ENCODE measurements around the gene SH2B3. TPM values are rescaled to one million over a fixed set of nuclear protein-coding genes. Genes with fewer than 3 reads are reported as not detected.
A peak's percentile ranks its signal among the peaks of the same experiment; 100 is the strongest.
"Not testable (repeated sequence)": the region's sequence is repeated elsewhere in the genome, so short reads cannot be mapped to it uniquely, and the experiment has no call there.

Gene SH2B3
- total RNA-seq, 1 donor from 2014 or later, result 36.4 TPM

DNA sequence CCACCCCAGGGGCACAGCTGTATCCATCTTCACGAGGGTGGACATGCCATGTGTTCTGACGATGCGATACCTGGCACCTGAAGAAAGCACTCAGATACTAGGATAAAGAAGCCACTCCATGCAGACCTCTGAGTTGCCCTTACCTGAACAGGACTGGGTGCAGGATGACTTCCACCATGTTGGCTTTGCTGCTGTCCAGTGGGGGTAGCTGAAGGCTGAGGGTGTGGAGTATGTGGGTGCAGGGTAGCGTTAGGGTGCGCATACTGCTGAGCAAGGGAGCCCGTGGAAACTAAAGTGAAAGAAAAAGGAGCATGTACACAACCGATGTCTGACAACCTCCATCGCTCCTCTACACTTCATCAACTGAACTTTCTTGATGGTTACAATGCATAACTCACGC lies 51.3 kb downstream of the SH2B3 start:
- Mint-ChIP-seq H3K9me3 (ENCODE audit: unreplicated experiment) (no peaks in the 10 kb centered on the region), H3K27me3 (ENCODE audit: unreplicated experiment) (no peaks in the 10 kb centered on the region), H3K4me3 (ENCODE audit: unreplicated experiment) (no peak overlapping the region), H3K27ac (ENCODE audit: unreplicated experiment) (no peak overlapping the region), H3K4me1 (ENCODE audit: unreplicated experiment) (peaks cover 36% of the 10 kb centered on the region), H3K36me3 (ENCODE audit: unreplicated experiment) (peaks cover 34% of the 10 kb centered on the region)
- DNase-seq (ENCODE audit: extremely low spot score, unreplicated experiment), result peak; percentile 51
- TF ChIP-seq CTCF (IDR thresholded peaks at IDR 0.05), result no peak

DNA sequence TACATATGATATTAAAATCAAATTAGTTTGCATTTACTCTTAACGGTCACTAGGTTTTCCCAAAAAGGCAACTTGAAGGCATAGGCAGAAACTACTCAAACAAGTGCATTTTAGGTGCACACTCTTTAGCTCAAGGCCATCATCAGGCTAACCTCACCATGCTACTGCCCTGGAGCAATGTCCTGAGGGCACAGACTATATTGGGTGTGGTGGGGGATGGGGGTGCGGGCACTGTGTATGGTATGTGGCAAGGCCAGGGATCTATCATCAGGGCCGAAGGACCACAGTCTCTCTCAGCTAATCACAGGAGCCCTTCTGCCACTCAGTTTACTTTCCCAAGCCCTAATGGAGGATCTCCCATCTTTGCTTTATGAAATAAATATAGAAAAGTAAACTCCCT lies 51.9 kb downstream of the SH2B3 start:
- H3K36me3 Mint-ChIP-seq (ENCODE audit: unreplicated experiment), result peaks cover 34% of the 10 kb centered on the region
- peak; percentile 60 for DNase-seq (ENCODE audit: extremely low spot score, unreplicated experiment)
- H3K9me3 Mint-ChIP-seq (ENCODE audit: unreplicated experiment), result no peaks in the 10 kb centered on the region
- peaks cover 41% of the 10 kb centered on the region for H3K4me1 Mint-ChIP-seq (ENCODE audit: unreplicated experiment)
- no peak for TF ChIP-seq CTCF (IDR thresholded peaks at IDR 0.05)
- H3K27ac Mint-ChIP-seq (ENCODE audit: unreplicated experiment), result peak overlapping the region; percentile 54
- H3K4me3 Mint-ChIP-seq (ENCODE audit: unreplicated experiment), result no peak overlapping the region
- no peaks in the 10 kb centered on the region for H3K27me3 Mint-ChIP-seq (ENCODE audit: unreplicated experiment)

DNA sequence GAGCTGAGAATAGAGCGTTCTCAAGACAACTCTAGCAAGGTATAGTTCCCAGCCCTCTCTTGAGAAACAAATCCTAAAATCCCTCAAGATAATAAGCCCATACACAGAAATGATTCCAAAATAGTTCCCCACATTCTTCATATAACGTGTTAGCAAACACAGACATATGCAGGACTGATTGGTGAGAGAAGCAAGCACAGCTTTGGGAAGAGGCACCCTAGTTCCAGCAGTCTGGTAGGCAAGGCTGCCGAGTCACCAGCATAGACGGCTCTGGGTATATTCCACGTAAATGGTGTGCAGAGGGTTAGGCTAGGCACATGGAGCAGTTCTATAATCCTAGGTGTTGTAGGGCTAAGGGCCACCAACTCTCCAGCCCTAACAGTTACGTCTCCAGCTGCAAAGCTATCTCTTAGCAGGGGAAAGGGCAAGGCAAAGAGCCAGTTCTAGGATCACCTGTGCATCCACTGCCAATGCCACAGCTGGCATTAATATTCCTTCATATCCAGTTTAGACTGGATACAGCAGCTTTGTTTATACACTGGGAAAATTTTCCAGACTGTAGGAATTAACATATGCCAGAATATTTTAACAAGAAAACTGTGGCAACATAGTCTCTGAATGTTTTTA lies 52.9 kb downstream of the SH2B3 start:
- H3K36me3 Mint-ChIP-seq (ENCODE audit: unreplicated experiment), result peaks cover 36% of the 10 kb centered on the region
- peak overlapping the region; percentile 54 for H3K27ac Mint-ChIP-seq (ENCODE audit: unreplicated experiment)
- no peaks in the 10 kb centered on the region for H3K27me3 Mint-ChIP-seq (ENCODE audit: unreplicated experiment)
- DNase-seq (ENCODE audit: extremely low spot score, unreplicated experiment), result peak; percentile 53
- peaks cover 42% of the 10 kb centered on the region for H3K4me1 Mint-ChIP-seq (ENCODE audit: unreplicated experiment)
- TF ChIP-seq CTCF (IDR thresholded peaks at IDR 0.05), result no peak
- H3K4me3 Mint-ChIP-seq (ENCODE audit: unreplicated experiment), result no peak overlapping the region
- no peaks in the 10 kb centered on the region for H3K9me3 Mint-ChIP-seq (ENCODE audit: unreplicated experiment)

- H3K4me3 Mint-ChIP-seq (ENCODE audit: unreplicated experiment); H3K9me3 Mint-ChIP-seq (ENCODE audit: unreplicated experiment); H3K27ac Mint-ChIP-seq (ENCODE audit: unreplicated experiment); H3K27me3 Mint-ChIP-seq (ENCODE audit: unreplicated experiment): not testable (repeated sequence)
- Mint-ChIP-seq H3K4me1 (ENCODE audit: unreplicated experiment) (peaks cover 32% of the 10 kb centered on the region), H3K36me3 (ENCODE audit: unreplicated experiment) (peaks cover 32% of the 10 kb centered on the region)
- peak; percentile 57 for DNase-seq (ENCODE audit: extremely low spot score, unreplicated experiment)
These were observed 54.4 kb downstream of the SH2B3 start for GRCh38 chr12:111460111-111460510.

DNA sequence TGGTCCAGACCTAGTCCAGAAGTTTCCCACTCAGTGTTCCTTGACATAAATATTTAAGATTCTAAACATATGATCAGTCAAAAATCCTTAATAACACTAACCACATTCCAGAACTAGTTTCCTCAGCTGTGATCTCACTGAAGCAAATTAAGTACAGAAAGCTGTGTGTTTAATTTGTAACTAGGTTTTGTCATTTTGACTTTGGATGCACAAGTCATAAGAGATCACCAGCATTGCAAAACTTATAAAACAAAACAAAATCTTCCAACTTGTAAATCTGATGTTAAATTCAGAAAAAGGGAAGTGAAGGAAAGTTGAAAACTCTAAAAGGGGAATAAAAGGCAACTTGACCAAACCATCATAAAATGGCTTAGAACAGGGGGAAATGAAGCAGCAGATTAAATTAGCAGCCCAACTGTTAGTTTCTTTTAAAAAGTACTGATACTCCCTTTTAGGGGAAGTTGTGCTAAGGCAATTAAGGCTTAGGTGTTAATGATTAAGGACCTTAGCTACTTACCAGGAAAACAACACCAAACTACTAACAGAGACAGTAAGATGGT lies 56.6 kb downstream of the SH2B3 start:
- Mint-ChIP-seq H3K4me3 (ENCODE audit: unreplicated experiment) (no peak overlapping the region), H3K27ac (ENCODE audit: unreplicated experiment) (peak overlapping the region; percentile 76), H3K36me3 (ENCODE audit: unreplicated experiment) (peaks cover 22% of the 10 kb centered on the region), H3K9me3 (ENCODE audit: unreplicated experiment) (no peaks in the 10 kb centered on the region), H3K4me1 (ENCODE audit: unreplicated experiment) (peaks cover 20% of the 10 kb centered on the region), H3K27me3 (ENCODE audit: unreplicated experiment) (no peaks in the 10 kb centered on the region)
- DNase-seq (ENCODE audit: extremely low spot score, unreplicated experiment), result no peak
- no peak for TF ChIP-seq CTCF (IDR thresholded peaks at IDR 0.05)
